H9 (cell line): Measurements from ENCODE around the gene NOTUM. TPM values are rescaled to one million over a fixed set of nuclear protein-coding genes. Genes with fewer than 3 reads are reported as not detected.

Experiments
- DNase-seq: peaks from one replicate; pipeline ENCODE4 v3.0.0-alpha.2; 2017
- H2AFZ ChIP-seq: one replicate; pipeline ENCODE4 v1.6.1; 2013; ENCODE audit warnings: mild to moderate bottlenecking, low read length, control low read depth, moderate library complexity
- H2AK5ac ChIP-seq: 2 replicates; pipeline ENCODE4 v1.6.1; 2013; ENCODE audit warnings: low read length, control low read depth, mixed read lengths; ENCODE audit not compliant: insufficient read length
- H2BK120ac ChIP-seq: one replicate; pipeline ENCODE4 v1.6.1; 2013; ENCODE audit warnings: low read depth, mild to moderate bottlenecking, low read length, control low read depth, inconsistent platforms; ENCODE audit not compliant: poor library complexity, severe bottlenecking
- H2BK12ac ChIP-seq: 2 replicates; pipeline ENCODE4 v1.6.1; 2013; ENCODE audit warnings: low read length, control low read depth, mixed read lengths, low read depth; ENCODE audit not compliant: insufficient read length
- H2BK15ac ChIP-seq: 2 replicates; pipeline ENCODE4 v1.6.1; 2013; ENCODE audit warnings: low read depth, low read length, control low read depth
- H2BK20ac ChIP-seq: one replicate; pipeline ENCODE4 v1.6.1; 2013; ENCODE audit warnings: low read depth, mild to moderate bottlenecking, low read length, control low read depth, inconsistent platforms; ENCODE audit not compliant: poor library complexity, severe bottlenecking
- H2BK5ac ChIP-seq: 2 replicates; pipeline ENCODE4 v1.6.1; 2013; ENCODE audit warnings: low read length, control low read depth, mixed read lengths; ENCODE audit not compliant: insufficient read length
- H3K14ac ChIP-seq: 2 replicates; pipeline ENCODE4 v1.6.1; 2013; ENCODE audit warnings: low read length, control low read depth; ENCODE audit not compliant: insufficient read depth
- H3K18ac ChIP-seq: 2 replicates; pipeline ENCODE4 v1.6.1; 2013; ENCODE audit warnings: low read depth, mild to moderate bottlenecking, mixed read lengths, low read length, control low read depth; ENCODE audit not compliant: insufficient read length
- H3K23ac ChIP-seq: 2 replicates; pipeline ENCODE4 v1.6.1; 2013; ENCODE audit warnings: low read length, control low read depth, mixed read lengths, low read depth; ENCODE audit not compliant: insufficient read length
- H3K23me2 ChIP-seq: 2 replicates; pipeline ENCODE4 v1.6.1; 2013; ENCODE audit warnings: low read depth, mild to moderate bottlenecking, mixed read lengths, low read length, control low read depth; ENCODE audit not compliant: insufficient read length, poor library complexity, severe bottlenecking
- H3K27ac ChIP-seq: 2 replicates; pipeline ENCODE4 v1.5.1; 2013; ENCODE audit warnings: low read length, control low read depth, mixed read lengths, low read depth; ENCODE audit not compliant: insufficient read length
- H3K27me3 ChIP-seq: 2 replicates; pipeline ENCODE4 v1.6.1; 2013; ENCODE audit warnings: low read length, control low read depth, inconsistent platforms; ENCODE audit not compliant: insufficient read depth
- H3K4ac ChIP-seq: 2 replicates; pipeline ENCODE4 v1.6.1; 2013; ENCODE audit warnings: low read depth, mild to moderate bottlenecking, control low read depth, inconsistent platforms, low read length, moderate library complexity
- H3K4me1 ChIP-seq: 2 replicates; pipeline ENCODE4 v1.6.1; 2013; ENCODE audit warnings: low read length, control low read depth, inconsistent platforms; ENCODE audit not compliant: insufficient read depth
- H3K4me2 ChIP-seq: 2 replicates; pipeline ENCODE4 v1.6.1; 2013; ENCODE audit warnings: low read length, control low read depth, mixed read lengths; ENCODE audit not compliant: insufficient read length, insufficient read depth
- H3K56ac ChIP-seq: 2 replicates; pipeline ENCODE4 v1.6.1; 2013; ENCODE audit warnings: low read depth, mild to moderate bottlenecking, mixed read lengths, low read length, control low read depth; ENCODE audit not compliant: insufficient read length
- H3K79me1 ChIP-seq: 2 replicates; pipeline ENCODE4 v1.6.1; 2013; ENCODE audit warnings: low read depth, mild to moderate bottlenecking, moderate library complexity, low read length, control low read depth, inconsistent platforms; ENCODE audit not compliant: insufficient read depth, poor library complexity, severe bottlenecking
- H3K79me2 ChIP-seq: 2 replicates; pipeline ENCODE4 v1.6.1; 2013; ENCODE audit warnings: low read length, control low read depth, inconsistent platforms; ENCODE audit not compliant: insufficient read depth
- H3K9ac ChIP-seq: 2 replicates; pipeline ENCODE4 v1.6.1; 2013; ENCODE audit warnings: low read length, control low read depth, mixed read lengths; ENCODE audit not compliant: insufficient read length; ENCODE audit errors: extremely low read depth
- H3K9me3 ChIP-seq: one replicate; pipeline ENCODE4 v1.6.1; 2013; ENCODE audit warnings: low read depth, low read length, inconsistent platforms; ENCODE audit not compliant: control insufficient read depth
- H3T11ph ChIP-seq: one replicate; pipeline ENCODE4 v1.6.1; 2013; ENCODE audit warnings: mild to moderate bottlenecking, low read length, control low read depth, inconsistent platforms
- H4K20me1 ChIP-seq: one replicate; pipeline ENCODE4 v1.6.1; 2013; ENCODE audit not compliant: control insufficient read depth, insufficient read length, insufficient read depth
- H4K5ac ChIP-seq: 2 replicates; pipeline ENCODE4 v1.6.1; 2013; ENCODE audit warnings: low read depth, mild to moderate bottlenecking, mixed read lengths, low read length, control low read depth; ENCODE audit not compliant: insufficient read length
- H4K8ac ChIP-seq: replicated peaks from 2 replicates; pipeline ENCODE4 v1.6.1; 2013; ENCODE audit warnings: low read length, control low read depth, mixed read lengths, low read depth; ENCODE audit not compliant: insufficient read length
- H4K91ac ChIP-seq: 2 replicates; pipeline ENCODE4 v1.6.1; 2013; ENCODE audit warnings: low read depth, mild to moderate bottlenecking, moderate library complexity, mixed read lengths, low read length, control low read depth; ENCODE audit not compliant: insufficient read length
- H3K27ac Mint-ChIP-seq, 3 experiments: 2 replicates in 2 of 3; 3 replicates in 1 of 3; pipeline ENCODE4 v1.8.0; 2020 to 2021; ENCODE audit warnings: mixed read lengths in 3 of 3, mild to moderate bottlenecking in 1 of 3, moderate library complexity in 1 of 3
- H3K27me3 Mint-ChIP-seq: 2 replicates; pipeline ENCODE4 v1.8.0; 2021; ENCODE audit warnings: low read depth, mild to moderate bottlenecking, moderate library complexity, mixed read lengths
- H3K36me3 Mint-ChIP-seq, 3 experiments: 2 replicates in 2 of 3; 3 replicates in 1 of 3; pipeline ENCODE4 v1.8.0; 2020 to 2021; ENCODE audit warnings: low read depth in 3 of 3, mixed read lengths in 3 of 3; ENCODE audit not compliant: insufficient read depth in 1 of 3
- H3K4me1 Mint-ChIP-seq, 2 experiments: 2 replicates each; pipeline ENCODE4 v1.8.0; 2020; ENCODE audit warnings: mixed read lengths in 2 of 2
- H3K4me3 Mint-ChIP-seq, 2 experiments: 2 replicates in 1 of 2; 3 replicates in 1 of 2; pipeline ENCODE4 v1.8.0; 2020 to 2021; ENCODE audit warnings: mild to moderate bottlenecking in 2 of 2, mixed read lengths in 2 of 2, moderate library complexity in 1 of 2
- H3K9me3 Mint-ChIP-seq, 2 experiments: 2 replicates in 1 of 2; 3 replicates in 1 of 2; pipeline ENCODE4 v1.8.0; 2020; ENCODE audit warnings: mild to moderate bottlenecking in 2 of 2, mixed read lengths in 2 of 2, moderate library complexity in 1 of 2
- CTCF ChIP-seq: fragments of 200-600 bp; sonication (generic); conservative IDR thresholded peaks from 3 replicates; pipeline ENCODE4 v1.8.0; 2021; ENCODE audit warnings: antibody characterized with exemption, mild to moderate bottlenecking
- WGBS: extraction: QIAGEN DNeasy Blood & Tissue Kit; methylation state at CpG from one replicate; pipeline ENCODE4 v1.1.7; 2013; ENCODE audit warnings: missing lambda C conversion rate, low lambda C conversion rate, mixed read lengths; ENCODE audit not compliant: insufficient read length; ENCODE audit errors: extremely low coverage; 5-methylcytosine and 5-hydroxymethylcytosine counted together
- total RNA-seq: library from RNA; stranded (reverse); gene quantifications from 2 replicates; pipeline ENCODE4 v1.2.1, GENCODE V29; 2021

Gene NOTUM
- total RNA-seq, 1 experiment from 2014 or later: 2.1 TPM

DNA sequence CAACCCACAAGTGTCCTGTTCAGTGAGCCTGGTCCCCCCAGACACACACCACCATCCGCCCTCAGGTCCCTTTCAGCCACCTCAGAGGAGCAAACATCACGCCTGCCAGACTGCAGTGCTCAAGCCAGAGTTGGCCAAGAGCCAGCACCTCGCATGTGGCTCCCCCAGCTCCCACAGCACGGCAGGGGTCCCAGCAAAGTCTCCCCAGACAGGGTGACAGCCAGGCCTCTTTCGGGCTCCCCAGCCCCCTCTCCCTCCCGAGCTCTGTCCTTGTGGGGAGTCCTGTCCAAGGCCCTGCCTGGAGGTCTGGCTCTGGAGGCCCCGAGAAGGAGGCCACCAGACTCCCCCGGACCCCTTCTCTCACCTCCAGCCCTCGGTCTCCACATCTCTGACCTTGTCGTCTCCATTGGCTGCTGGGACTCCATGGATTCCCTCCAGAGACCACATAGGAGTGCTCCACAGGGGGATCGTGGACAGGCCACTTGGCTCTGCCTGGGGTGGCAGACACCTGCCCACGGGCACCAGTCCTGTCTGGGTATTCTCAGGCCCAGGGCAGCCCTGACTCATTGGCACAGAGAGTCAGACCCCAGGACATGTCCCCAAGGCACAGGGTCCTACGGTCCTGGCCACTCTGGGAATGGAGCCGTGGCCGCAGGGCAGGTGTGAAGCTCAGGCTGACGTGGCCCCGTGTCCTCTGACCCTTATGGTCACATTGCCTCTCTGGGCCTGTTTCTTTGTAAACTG is 12.2 kb downstream of the NOTUM start:
- Histone ChIP-seq H3K9me3 (no peaks in the 10 kb centered on the region), H3K27me3 (no peaks in the 10 kb centered on the region), H4K20me1 (no peaks in the 10 kb centered on the region), H2AFZ (no peak overlapping the region), H2BK12ac (no peak overlapping the region), H3K14ac (no peak overlapping the region), H3K23me2 (no peaks in the 10 kb centered on the region), H3K79me2 (no peaks in the 10 kb centered on the region), H4K91ac (no peak overlapping the region), H4K5ac (no peak overlapping the region), H3K4me1 (no peaks in the 10 kb centered on the region; the same call in 1 of the 2 replicates), H2AK5ac (no peak overlapping the region), H3K4me2 (no peak overlapping the region), H3K23ac (no peak overlapping the region), H3K56ac (no peak overlapping the region), H4K8ac (no peak overlapping the region), H3T11ph (no peak overlapping the region), H3K18ac (no peak overlapping the region), H3K4ac (no peak overlapping the region), H2BK5ac (no peak overlapping the region), H2BK120ac (no peak overlapping the region), H2BK20ac (no peak overlapping the region), H3K9ac (no peak overlapping the region), H2BK15ac (no peak overlapping the region), H3K27ac (no peak overlapping the region), H3K79me1 (no peaks in the 10 kb centered on the region)
- no peak overlapping the region; a peak in 2 of 7 replicates for H3K27ac Mint-ChIP-seq
- no CpG with 5 or more reads among the region's 17 CpGs for WGBS
- H3K4me3 Mint-ChIP-seq: no peak overlapping the region
- TF ChIP-seq CTCF: no peak
- H3K36me3 Mint-ChIP-seq: no peaks in the 10 kb centered on the region
- no peaks in the 10 kb centered on the region for H3K9me3 Mint-ChIP-seq
- peaks cover 63% of the 10 kb centered on the region for H3K27me3 Mint-ChIP-seq
- peaks cover 5 to 14% of the 10 kb centered on the region in 2 experiments for H3K4me1 Mint-ChIP-seq
- no peak for DNase-seq
